PC-9 (cell line): ENCODE data around the gene SEMA3B. TPM values are rescaled to one million over a fixed set of nuclear protein-coding genes. Genes with fewer than 3 reads are reported as not detected.

ENCODE experiments used
- Bru-seq: library from RNA; stranded (reverse); fragments of 400-500 nt; gene quantifications from one replicate; lab custom pipeline; 2021; lab: Mats Ljungman, UMichigan
- BruChase-seq, 2 experiments: library from RNA; stranded (reverse); fragments of 400-500 nt; gene quantifications; one replicate each; lab custom pipeline; 2021; lab: Mats Ljungman, UMichigan
- BruUV-seq: library from RNA; stranded (reverse); fragments of 400-500 nt; replicated peaks from 2 replicates; lab custom pipeline; 2021; lab: Mats Ljungman, UMichigan
- CTCF ChIA-PET: fragments of 300-600 bp; sonication (Branson Sonifier 250); formaldehyde crosslinking; loops from one replicate; lab custom pipeline; 2022; ENCODE audit warnings: antibody characterized with exemption; lab: Charles Lee
- POLR2A ChIA-PET: fragments of 300-600 bp; sonication (Branson Sonifier 250); formaldehyde crosslinking; loops from one replicate; lab custom pipeline; 2022; ENCODE audit warnings: antibody characterized with exemption; ENCODE audit not compliant: unreplicated experiment; lab: Charles Lee
- DNase-seq, 2 experiments: peaks; one replicate each; pipeline versions ENCODE4 v3.0.0 to v3.0.0-alpha.2; 2015 to 2022; ENCODE audit warnings: mixed read lengths in 1 of 2
- H2AFZ ChIP-seq: fragments of 200-600 bp; sonication (generic); 2 replicates; pipeline ENCODE4 v1.8.1; 2017; ENCODE audit warnings: antibody characterized with exemption
- H3F3A ChIP-seq: fragments of 200-600 bp; sonication (generic); 2 replicates; pipeline ENCODE4 v1.8.1; 2017; ENCODE audit warnings: antibody characterized with exemption, mild to moderate bottlenecking, low read depth; ENCODE audit not compliant: insufficient read depth
- H3K27ac ChIP-seq: fragments of 200-600 bp; sonication (generic); 2 replicates; pipeline ENCODE4 v1.6.1; 2016; ENCODE audit warnings: mixed run types
- H3K27me3 ChIP-seq: fragments of 200-600 bp; sonication (generic); 2 replicates; pipeline ENCODE4 v1.6.1; 2016; ENCODE audit warnings: low read depth, mixed run types; ENCODE audit not compliant: insufficient read depth
- H3K36me3 ChIP-seq: fragments of 200-600 bp; sonication (generic); 2 replicates; pipeline ENCODE4 v1.6.1; 2016; ENCODE audit warnings: low read depth, mixed run types
- H3K4me1 ChIP-seq: fragments of 200-600 bp; sonication (generic); replicated peaks from 2 replicates; pipeline ENCODE4 v1.6.1; 2016; ENCODE audit warnings: mixed run types; ENCODE audit not compliant: insufficient read depth
- H3K4me2 ChIP-seq: fragments of 200-600 bp; sonication (generic); 2 replicates; pipeline ENCODE4 v1.6.1; 2017; ENCODE audit warnings: mixed run types
- H3K4me3 ChIP-seq: fragments of 200-600 bp; sonication (generic); 2 replicates; pipeline ENCODE4 v1.6.1; 2016; ENCODE audit warnings: mixed run types
- H3K79me2 ChIP-seq: fragments of 200-600 bp; sonication (generic); 2 replicates; pipeline ENCODE4 v1.6.1; 2017; ENCODE audit warnings: low read depth, mixed run types
- H3K9me2 ChIP-seq: fragments of 200-600 bp; sonication (generic); 2 replicates; pipeline ENCODE4 v1.8.1; 2017; ENCODE audit warnings: mild to moderate bottlenecking; ENCODE audit not compliant: insufficient read depth
- H3K9me3 ChIP-seq: fragments of 200-600 bp; sonication (generic); 2 replicates; pipeline ENCODE4 v1.8.1; 2016; ENCODE audit warnings: low read depth; ENCODE audit not compliant: insufficient read depth
- H4K20me1 ChIP-seq: fragments of 200-600 bp; sonication (generic); 2 replicates; pipeline ENCODE4 v1.8.1; 2017; ENCODE audit not compliant: insufficient read depth
- CTCF ChIP-seq: fragments of 200-600 bp; sonication (generic); conservative IDR thresholded peaks from 2 replicates; pipeline ENCODE4 v1.6.1; 2017; ENCODE audit warnings: mixed run types, antibody characterized with exemption, mild to moderate bottlenecking, moderate library complexity
- EZH2 ChIP-seq: fragments of 200-600 bp; sonication (generic); IDR thresholded peaks from 2 replicates; pipeline ENCODE4 v1.8.0; 2017; ENCODE audit warnings: antibody characterized with exemption, low read depth
- intact Hi-C: fragments of 100-400 bp; cut with micrococcal nuclease; formaldehyde crosslinking; loops from one replicate; pipeline ENCODE4 v1.10.0; 2022; ENCODE audit not compliant: unreplicated experiment
- long read RNA-seq: library from polyadenylated mRNA; stranded (forward); transcript quantifications from one replicate; pipeline ENCODE4 v2.0.0, GENCODE V29; 2022
- total RNA-seq: library from RNA; stranded (reverse); gene quantifications from 2 replicates; pipeline ENCODE4 v1.2.3, GENCODE V29; 2021

SEMA3B gene
- total RNA-seq = 52.4 and 92.6 TPM in 2 replicates
- percentile 55 among the genes with signal in this experiment for Bru-seq, nascent RNA
- BruChase-seq, experiment 1, labeled RNA remaining after a 2-hour chase = percentile 77 among the genes with signal in this experiment
- percentile 88 among the genes with signal in this experiment for BruChase-seq, experiment 2, labeled RNA remaining after a 6-hour chase
- long read RNA-seq, partial matches to known transcripts = 28 of 73 reads
- long read RNA-seq, other reads (novel, unspliced or antisense) = 40 of 73 reads

GRCh38 chr3:50268703-50269451 is at the start of gene SEMA3B:
Gene SEMA3B, plus strand, starts transcription at chr3:50269147. Its CDS starts 94 bp downstream, at chr3:50269241.
- H3K36me3 ChIP-seq = no peaks in the 10 kb centered on the region
- peaks cover 15% of the 10 kb centered on the region for H3K79me2 ChIP-seq
- H4K20me1 ChIP-seq = no peaks in the 10 kb centered on the region
- intact Hi-C loops = loop anchor here (1.0 to 5.0 kb wide), 3 partner anchors 9 to 68 kb away; no protein-coding TSS in a partner anchor
- H3K4me2 ChIP-seq = peak within 1 kb of the TSS; percentile 92
- ChIA-PET CTCF (interaction anchor here (0.6 to 0.7 kb wide), 3 partner anchors 48 to 1021 kb away, joined by 3 to 8 read pairs (median 6); no protein-coding TSS in a partner anchor), POLR2A (interaction anchor here (0.5 to 0.6 kb wide), 6 partner anchors 31 to 729 kb away, joined by 3 to 12 read pairs (median 4); no protein-coding TSS in a partner anchor)
- BruUV-seq = no TSS peak
- H3K4me3 ChIP-seq = peak within 1 kb of the TSS; percentile 56; the same call in 1 of the 2 replicates
- H2AFZ ChIP-seq = no peak within 1 kb of the TSS
- H3K9me3 ChIP-seq = no peaks in the 10 kb centered on the region
- H3K9me2 ChIP-seq = no peaks in the 10 kb centered on the region
- H3K27me3 ChIP-seq = no peaks in the 10 kb centered on the region
- H3K4me1 ChIP-seq = peaks cover 75% of the 10 kb centered on the region
- DNase-seq = peak; percentile 86 to 98
- TF ChIP-seq EZH2 (no peak), CTCF (no peak)
- H3F3A ChIP-seq = peaks cover 46% of the 10 kb centered on the region
- peak within 1 kb of the TSS; percentile 60 for H3K27ac ChIP-seq

GRCh38 chr3:50219285-50219684 is 49.7 kb upstream of the SEMA3B start:
- CTCF ChIA-PET = interaction anchor here (0.6 kb wide), 1 partner anchor 356 kb away, joined by 3 read pairs; no protein-coding TSS in a partner anchor
- no peak for DNase-seq
- H3K4me1 ChIP-seq = no peaks in the 10 kb centered on the region
- H3K27me3 ChIP-seq = no peaks in the 10 kb centered on the region
- no peaks in the 10 kb centered on the region for H3K79me2 ChIP-seq
- no peaks in the 10 kb centered on the region for H3K36me3 ChIP-seq
- no peaks in the 10 kb centered on the region for H3K9me3 ChIP-seq
- intact Hi-C loops = no loop called here
- POLR2A ChIA-PET = interaction anchor here (0.5 kb wide), 1 partner anchor 41 kb away, joined by 12 read pairs; no protein-coding TSS in a partner anchor
- BruUV-seq = no TSS peak
- no peak overlapping the region for H3K4me2 ChIP-seq
- H3F3A ChIP-seq = no peaks in the 10 kb centered on the region
- H4K20me1 ChIP-seq = no peaks in the 10 kb centered on the region
- H3K9me2 ChIP-seq = no peaks in the 10 kb centered on the region
- no peak overlapping the region for H2AFZ ChIP-seq
- TF ChIP-seq CTCF (no peak), EZH2 (no peak)
- no peak overlapping the region for H3K27ac ChIP-seq
- no peak overlapping the region for H3K4me3 ChIP-seq

GRCh38 chr3:50220109-50220508 is 48.8 kb upstream of the SEMA3B start:
- H4K20me1 ChIP-seq = no peaks in the 10 kb centered on the region
- H3K79me2 ChIP-seq = no peaks in the 10 kb centered on the region
- H3K4me2 ChIP-seq = no peak overlapping the region
- CTCF ChIA-PET = interaction anchor here (0.5 kb wide), 1 partner anchor 95 kb away, joined by 3 read pairs; no protein-coding TSS in a partner anchor
- H3K27me3 ChIP-seq = no peaks in the 10 kb centered on the region
- no peaks in the 10 kb centered on the region for H3K9me3 ChIP-seq
- no peaks in the 10 kb centered on the region for H3F3A ChIP-seq
- intact Hi-C loops = loop anchor here (5.0 kb wide), 1 partner anchor 678 kb away; no protein-coding TSS in a partner anchor
- no peak overlapping the region for H3K4me3 ChIP-seq
- no peak overlapping the region for H2AFZ ChIP-seq
- no TSS peak for BruUV-seq
- TF ChIP-seq CTCF (no peak), EZH2 (no peak)
- no peak for DNase-seq
- POLR2A ChIA-PET = no interaction called here
- no peak overlapping the region for H3K27ac ChIP-seq
- H3K36me3 ChIP-seq = no peaks in the 10 kb centered on the region
- no peaks in the 10 kb centered on the region for H3K9me2 ChIP-seq
- no peaks in the 10 kb centered on the region for H3K4me1 ChIP-seq
